ENCODE results near the gene CCDC32.

CCDC32 gene

DNA sequence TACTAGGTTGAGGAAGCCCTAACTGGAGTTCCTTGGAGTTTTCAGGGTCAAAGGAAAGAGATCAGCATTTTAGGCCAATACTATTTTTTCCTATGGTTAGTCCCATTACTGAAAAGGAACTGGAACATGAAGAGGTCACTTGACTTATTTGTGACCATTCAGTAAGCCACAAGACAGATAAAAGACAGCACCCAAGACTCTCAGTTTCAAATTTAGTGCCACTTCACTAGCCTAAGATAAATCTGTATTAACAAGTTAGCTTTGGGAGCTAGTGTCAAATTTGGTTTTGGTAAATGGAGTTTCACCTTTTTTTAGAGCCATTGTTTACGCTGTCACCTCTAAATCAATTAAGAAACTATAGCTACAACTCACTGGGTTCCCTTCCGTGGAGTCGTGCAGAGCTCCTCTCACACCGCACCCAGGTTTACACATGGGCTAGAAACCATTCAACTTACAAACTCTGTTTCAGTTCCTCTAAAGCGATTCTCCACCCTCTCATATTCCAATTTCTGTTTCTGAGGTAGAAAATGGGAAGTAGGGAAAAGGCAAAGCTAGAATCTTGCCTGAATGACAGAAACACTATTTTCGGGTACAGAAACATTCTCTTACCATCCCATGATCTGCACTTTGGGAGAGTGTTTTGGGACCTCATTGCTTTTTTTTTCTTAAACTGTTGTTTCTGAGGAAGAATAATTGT, 14.4 kb downstream of the CCDC32 start:
- no peak for DNase-seq (ENCODE audit: insufficient read length, low spot score)
- no peak for TF ChIP-seq POLR2A (IDR thresholded peaks at IDR 0.05; ENCODE audit: low read depth, low read length)
- FAIRE-seq: no peak

DNA sequence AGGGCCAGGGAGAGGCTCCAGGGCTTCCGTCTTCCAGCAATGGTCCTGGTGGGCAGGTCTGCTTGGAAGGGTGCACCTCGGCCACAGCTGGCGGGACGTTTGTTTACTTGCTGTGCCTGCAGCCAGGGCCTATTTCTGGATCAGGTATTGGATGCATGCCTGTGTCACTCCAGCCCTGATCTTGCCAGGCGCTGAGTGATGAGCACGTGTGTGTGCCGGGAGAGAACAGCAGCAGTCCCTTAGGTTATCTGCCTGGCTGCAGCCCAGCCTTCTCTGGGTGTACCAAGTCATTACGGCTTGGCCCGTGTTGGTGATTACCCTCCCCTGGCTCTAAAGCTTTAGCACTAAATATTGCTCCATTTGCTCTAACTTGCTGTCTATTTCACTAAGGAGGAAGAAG, 14.9 kb downstream of the CCDC32 start:
- FAIRE-seq (no peak), DNase-seq (ENCODE audit: insufficient read length, low spot score) (no peak)

DNA sequence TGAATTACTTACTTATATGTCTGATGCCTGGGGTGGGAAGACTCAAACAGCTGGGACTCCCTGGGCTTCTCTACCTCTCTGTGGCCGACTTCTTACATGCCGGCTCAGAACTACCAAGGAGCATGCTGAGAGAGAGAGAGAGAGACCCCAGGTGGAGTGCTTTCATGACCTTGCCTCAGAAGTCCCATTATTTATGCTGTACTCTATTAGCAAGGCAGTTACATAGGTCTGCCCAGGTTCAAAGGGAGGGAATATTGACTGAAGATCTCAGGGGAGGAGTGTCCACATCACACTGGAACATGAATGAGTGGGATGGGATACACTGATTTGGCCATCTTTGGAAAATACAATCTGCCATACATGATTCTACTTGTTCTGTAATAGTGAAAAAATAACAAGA, 16.2 kb downstream of the CCDC32 start:
- TF ChIP-seq POLR2A (IDR thresholded peaks at IDR 0.05; ENCODE audit: low read depth, low read length): no peak
- DNase-seq (ENCODE audit: insufficient read length, low spot score) (no peak), FAIRE-seq (no peak)

More for the DNA sequence above, 14.9 kb downstream of the CCDC32 start:
- TF ChIP-seq POLR2A (IDR thresholded peaks at IDR 0.05; ENCODE audit: low read depth, low read length): no peak

DNA sequence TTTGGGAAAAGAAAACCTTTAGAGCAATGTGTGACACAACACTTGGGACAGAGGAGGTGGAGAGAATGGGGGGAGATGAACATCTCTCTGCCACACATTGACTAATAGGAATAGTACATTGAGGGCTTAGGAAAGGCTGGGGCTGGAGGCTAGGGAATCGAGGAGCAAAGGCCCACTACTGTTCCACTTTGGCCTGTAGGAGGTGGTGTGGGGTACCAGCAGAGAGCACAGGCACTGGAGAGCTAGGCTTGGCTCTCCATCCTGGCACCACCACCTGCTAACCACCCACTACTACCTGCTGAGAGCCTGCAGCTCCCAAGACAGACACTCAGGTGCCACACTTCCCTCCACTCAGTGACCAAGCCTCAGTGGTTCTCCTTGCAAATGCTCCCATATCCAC, 19.4 kb downstream of the CCDC32 start:
- DNase-seq (ENCODE audit: insufficient read length, low spot score) (no peak), FAIRE-seq (no peak)
- no peak for TF ChIP-seq POLR2A (IDR thresholded peaks at IDR 0.05; ENCODE audit: low read depth, low read length)

- DNase-seq (ENCODE audit: insufficient read length, low spot score): no peak
- TF ChIP-seq POLR2A (IDR thresholded peaks at IDR 0.05; ENCODE audit: low read depth, low read length): no peak
These were observed 21.1 kb downstream of the CCDC32 start for GRCh38 chr15:40543631-40544294.

GRCh38 chr15:40543082-40543481, 21.8 kb downstream of the CCDC32 start:
- no peak for DNase-seq (ENCODE audit: insufficient read length, low spot score)
- no peak for TF ChIP-seq POLR2A (IDR thresholded peaks at IDR 0.05; ENCODE audit: low read depth, low read length)
- no peak for FAIRE-seq

More at GRCh38 chr15:40543631-40544294, 21.1 kb downstream of the CCDC32 start:
- no peak for FAIRE-seq

- FAIRE-seq (no peak), DNase-seq (ENCODE audit: insufficient read length, low spot score) (no peak)
- no peak for TF ChIP-seq POLR2A (IDR thresholded peaks at IDR 0.05; ENCODE audit: low read depth, low read length)
These were observed 25.9 kb downstream of the CCDC32 start for GRCh38 chr15:40538976-40539375.

- FAIRE-seq: no peak
- TF ChIP-seq POLR2A (IDR thresholded peaks at IDR 0.05; ENCODE audit: low read depth, low read length): no peak
- DNase-seq (ENCODE audit: insufficient read length, low spot score): no peak
These were observed 28.3 kb downstream of the CCDC32 start for GRCh38 chr15:40536501-40536900.

DNA sequence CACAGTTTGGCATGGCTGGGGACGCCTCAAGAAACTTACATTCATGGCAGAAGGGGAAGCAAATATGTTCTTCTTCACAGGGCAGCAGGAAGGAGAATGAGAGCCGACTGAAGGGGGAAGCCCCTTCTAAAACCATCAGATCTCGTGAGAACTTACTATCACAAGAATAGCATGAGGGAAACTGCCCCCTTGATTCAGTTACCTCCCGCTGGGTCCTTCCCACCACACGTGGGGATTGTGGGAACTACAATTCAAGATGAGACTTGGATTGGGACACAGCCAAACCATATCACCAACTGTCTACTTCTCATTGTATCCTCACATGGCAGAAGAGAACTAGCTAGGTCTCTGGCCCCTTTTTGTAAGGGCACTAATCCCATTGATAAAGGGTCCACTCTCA, 30.5 kb downstream of the CCDC32 start:
- no peak for TF ChIP-seq POLR2A (IDR thresholded peaks at IDR 0.05; ENCODE audit: low read depth, low read length)
- DNase-seq (ENCODE audit: insufficient read length, low spot score) (no peak), FAIRE-seq (no peak)

DNA sequence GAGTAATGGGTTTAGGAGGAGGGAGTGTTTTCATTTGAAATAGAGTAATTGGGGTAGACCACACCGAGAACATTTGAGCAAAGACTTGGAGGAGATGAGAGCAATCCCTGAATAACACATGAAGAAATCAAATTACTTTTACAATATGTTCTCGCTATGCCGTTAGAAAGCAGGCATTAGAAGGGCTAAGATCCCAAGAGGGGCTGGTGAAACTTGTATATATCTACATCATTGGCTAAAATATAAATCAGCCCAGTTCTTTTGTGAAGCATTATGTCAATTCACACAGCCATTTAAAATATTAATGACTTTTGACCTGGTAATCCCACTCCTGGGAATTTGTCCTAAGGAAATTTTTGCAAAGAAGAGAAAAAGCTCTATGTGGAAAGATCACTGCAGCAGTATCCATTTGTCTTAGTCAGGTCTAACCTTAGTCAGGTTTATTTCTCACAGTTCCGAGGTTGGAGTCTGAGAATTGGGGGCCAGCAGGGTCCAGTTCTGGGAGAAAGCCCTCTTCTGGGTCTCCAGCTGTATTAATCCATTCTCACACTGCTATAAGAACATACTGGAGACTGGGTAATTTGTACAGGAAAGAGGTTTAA, 31.0 kb downstream of the CCDC32 start:
- FAIRE-seq (no peak), DNase-seq (ENCODE audit: insufficient read length, low spot score) (no peak)
- no peak for TF ChIP-seq POLR2A (IDR thresholded peaks at IDR 0.05; ENCODE audit: low read depth, low read length)

DNA sequence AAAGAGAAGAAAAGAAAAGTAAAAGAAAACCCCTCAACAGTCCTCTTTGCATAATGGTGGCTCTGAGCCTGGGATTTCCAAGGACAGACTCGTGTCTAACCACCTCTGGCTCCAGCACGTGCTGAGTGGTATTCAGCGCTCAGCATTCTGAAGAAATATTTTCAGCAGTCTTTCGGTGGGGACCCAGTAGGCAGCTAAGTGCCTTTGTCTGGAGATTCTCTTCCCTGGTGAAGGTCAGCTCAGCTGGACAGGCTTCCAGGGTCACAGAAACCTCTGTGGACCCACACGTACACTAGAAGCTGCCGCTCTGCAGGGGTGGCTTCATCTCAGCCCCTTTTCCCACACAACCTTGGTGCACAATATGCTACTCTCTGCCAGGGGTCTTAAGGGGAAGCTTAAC, 36.0 kb downstream of the CCDC32 start:
- FAIRE-seq (no peak), DNase-seq (ENCODE audit: insufficient read length, low spot score) (no peak)
- no peak for TF ChIP-seq POLR2A (IDR thresholded peaks at IDR 0.05; ENCODE audit: low read depth, low read length)

DNA sequence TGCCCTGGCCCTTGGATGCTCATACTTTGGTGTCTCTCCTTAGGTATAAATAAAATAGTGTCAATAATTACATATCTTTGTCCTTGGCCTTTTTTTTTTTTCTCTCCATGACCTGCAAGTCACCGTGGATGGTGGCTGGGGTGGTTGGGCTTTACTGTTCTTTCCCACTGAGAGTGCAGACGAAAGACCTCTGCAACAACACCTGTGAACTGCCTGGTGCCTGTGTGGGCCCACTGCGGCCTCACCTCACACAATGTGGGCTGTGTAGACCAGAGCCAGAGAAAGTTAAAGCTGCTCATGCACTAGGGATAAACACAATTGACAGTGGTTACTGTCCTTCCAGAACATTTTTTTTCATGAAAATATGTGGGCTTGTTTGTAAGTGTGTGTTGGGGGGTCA, 39.0 kb downstream of the CCDC32 start:
- DNase-seq (ENCODE audit: insufficient read length, low spot score): no peak
- no peak for TF ChIP-seq POLR2A (IDR thresholded peaks at IDR 0.05; ENCODE audit: low read depth, low read length)
- FAIRE-seq: no peak

DNA sequence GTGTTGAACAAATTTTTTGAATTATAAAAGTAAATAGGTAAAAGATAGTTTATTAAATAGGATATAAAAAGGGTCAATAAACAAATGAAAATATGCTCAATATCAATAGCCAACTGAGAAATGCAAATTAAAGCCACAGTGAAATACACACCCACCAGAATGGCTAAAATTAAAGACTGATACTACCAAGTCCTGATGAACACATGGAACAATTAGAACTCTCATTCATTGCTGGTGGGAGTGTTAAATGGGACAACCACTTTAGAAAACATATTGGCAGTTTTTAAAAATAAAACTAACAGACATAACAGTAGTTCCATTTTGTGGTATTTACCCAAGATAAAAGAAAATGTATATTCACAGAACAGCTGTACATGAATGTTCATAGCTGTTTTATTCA, 41.2 kb downstream of the CCDC32 start:
- no peak for FAIRE-seq

DNA sequence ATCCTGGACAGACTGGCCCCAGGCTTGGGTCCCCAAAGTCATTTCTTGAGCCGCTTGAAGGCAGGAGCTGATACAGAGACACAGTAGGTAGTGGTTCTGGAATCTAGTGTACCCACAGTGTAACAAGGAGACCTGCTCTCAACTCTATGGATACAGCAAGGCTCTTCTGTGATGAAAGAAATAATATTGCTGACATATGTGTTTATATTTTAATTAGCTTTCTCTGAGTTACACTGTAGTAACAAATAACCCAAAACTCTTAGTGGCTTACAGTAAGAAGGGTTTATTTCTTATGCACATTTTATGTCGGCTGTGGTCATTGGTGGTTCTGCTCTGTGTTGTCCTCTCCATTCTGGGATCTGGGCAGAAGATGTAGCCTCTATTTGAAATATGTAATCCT, 48.5 kb downstream of the CCDC32 start:
- no peak for DNase-seq (ENCODE audit: insufficient read length, low spot score)
- FAIRE-seq: no peak
- TF ChIP-seq POLR2A (IDR thresholded peaks at IDR 0.05; ENCODE audit: low read depth, low read length): no peak

More for the DNA sequence above, 41.2 kb downstream of the CCDC32 start:
- TF ChIP-seq POLR2A (IDR thresholded peaks at IDR 0.05; ENCODE audit: low read depth, low read length): no peak
- no peak for DNase-seq (ENCODE audit: insufficient read length, low spot score)

- no peak for TF ChIP-seq POLR2A (IDR thresholded peaks at IDR 0.05; ENCODE audit: low read depth, low read length)
- FAIRE-seq: no peak
- DNase-seq (ENCODE audit: insufficient read length, low spot score): no peak
These were observed 51.2 kb downstream of the CCDC32 start for GRCh38 chr15:40513609-40514008.

Measured in H54 (cell line).